Testis (tissue), 2 donors: ENCODE results near the gene SORCS3.

Experiments used
- POLR2A ChIP-seq: fragments of 450-650 bp; IDR thresholded peaks from one replicate; pipeline ENCODE4 v1.6.1; 2017; ENCODE audit warnings: antibody characterized with exemption, mild to moderate bottlenecking, moderate library complexity
- TF ChIP-seq, protein P1 (sequence below), 3 experiments: fragments of 450-650 bp in 2 of 3; fragments of 200-600 bp in 1 of 3; sonication (generic) in 1 of 3; IDR thresholded peaks; one replicate each; pipeline ENCODE4 v1.5.1; 2016 to 2019; ENCODE audit warnings: antibody characterized with exemption in 3 of 3, mild to moderate bottlenecking in 2 of 3, moderate library complexity in 1 of 3

DNA sequence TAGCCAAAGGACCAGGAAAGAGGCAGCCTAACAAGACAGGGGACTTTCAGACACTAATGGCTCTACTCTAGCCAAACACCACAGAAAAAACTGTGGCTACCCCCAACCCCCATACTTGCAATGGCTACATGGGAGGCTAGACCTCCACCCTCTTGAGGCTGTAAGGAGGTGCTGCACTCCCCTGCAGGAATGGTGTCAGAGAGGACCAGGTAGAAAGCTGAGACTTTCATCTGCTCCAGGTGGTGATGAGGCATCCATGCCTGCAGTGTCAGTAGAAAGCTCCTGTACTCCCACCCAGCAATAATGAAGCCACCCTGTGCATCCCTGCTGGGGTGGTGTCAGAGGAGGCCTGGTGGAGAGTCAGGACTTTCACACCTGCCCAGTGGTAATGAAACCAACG lies 18.9 kb upstream of the SORCS3 start:
- TF ChIP-seq, protein P1, sequence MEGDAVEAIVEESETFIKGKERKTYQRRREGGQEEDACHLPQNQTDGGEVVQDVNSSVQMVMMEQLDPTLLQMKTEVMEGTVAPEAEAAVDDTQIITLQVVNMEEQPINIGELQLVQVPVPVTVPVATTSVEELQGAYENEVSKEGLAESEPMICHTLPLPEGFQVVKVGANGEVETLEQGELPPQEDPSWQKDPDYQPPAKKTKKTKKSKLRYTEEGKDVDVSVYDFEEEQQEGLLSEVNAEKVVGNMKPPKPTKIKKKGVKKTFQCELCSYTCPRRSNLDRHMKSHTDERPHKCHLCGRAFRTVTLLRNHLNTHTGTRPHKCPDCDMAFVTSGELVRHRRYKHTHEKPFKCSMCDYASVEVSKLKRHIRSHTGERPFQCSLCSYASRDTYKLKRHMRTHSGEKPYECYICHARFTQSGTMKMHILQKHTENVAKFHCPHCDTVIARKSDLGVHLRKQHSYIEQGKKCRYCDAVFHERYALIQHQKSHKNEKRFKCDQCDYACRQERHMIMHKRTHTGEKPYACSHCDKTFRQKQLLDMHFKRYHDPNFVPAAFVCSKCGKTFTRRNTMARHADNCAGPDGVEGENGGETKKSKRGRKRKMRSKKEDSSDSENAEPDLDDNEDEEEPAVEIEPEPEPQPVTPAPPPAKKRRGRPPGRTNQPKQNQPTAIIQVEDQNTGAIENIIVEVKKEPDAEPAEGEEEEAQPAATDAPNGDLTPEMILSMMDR (IDR thresholded peaks at IDR 0.05) = no peak
- TF ChIP-seq POLR2A = no peak
